ENCODE results near the gene TNFRSF25.
"Not testable (repeated sequence)": the region's sequence is repeated elsewhere in the genome, so short reads cannot be mapped to it uniquely, and the experiment has no call there.

Gene TNFRSF25

DNA sequence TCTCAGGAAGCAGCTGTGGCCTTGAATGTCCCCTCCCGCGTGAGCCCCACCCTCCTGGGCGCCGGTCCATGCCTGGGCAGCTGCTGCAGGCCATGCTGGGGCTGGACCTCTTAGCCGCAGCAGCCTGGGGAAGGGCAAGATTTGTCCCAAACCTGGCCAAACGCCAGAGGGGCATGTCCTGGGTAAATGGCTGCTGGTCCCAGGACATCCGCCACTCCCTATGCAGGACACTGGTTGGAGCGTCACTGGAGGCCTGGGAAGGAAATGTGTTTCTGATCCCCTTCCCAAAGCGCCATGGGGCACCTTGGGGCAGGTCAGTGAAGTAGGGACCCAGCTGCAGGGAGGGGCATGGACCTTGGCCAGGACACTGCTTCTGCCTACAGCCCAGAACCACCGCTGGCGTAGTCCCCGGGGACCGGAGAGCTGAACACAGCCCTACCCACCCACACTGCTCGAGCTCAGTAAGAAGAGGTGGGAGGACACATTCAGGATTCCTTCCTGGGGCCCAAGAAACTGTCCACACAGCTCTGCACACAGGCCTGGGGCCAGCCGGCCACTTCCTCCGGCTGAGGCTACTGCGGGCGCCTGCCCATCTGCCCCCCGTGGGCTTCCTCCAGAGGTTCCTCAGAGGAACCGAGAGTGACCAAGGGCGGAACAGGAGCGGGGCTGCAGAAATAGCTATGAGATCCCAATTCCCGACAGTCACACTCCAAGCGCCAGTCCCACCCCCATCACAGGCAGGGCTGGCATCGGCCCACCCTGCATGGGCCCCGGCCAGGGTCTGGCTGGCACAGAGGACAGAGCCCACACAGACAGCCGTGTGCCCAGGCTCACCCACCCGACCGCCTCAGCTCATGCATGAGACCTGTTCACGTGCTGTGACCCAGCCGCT is 36.3 kb upstream of the TNFRSF25 start:
- DNase-seq (ENCODE audit: low spot score) = no peak

DNA sequence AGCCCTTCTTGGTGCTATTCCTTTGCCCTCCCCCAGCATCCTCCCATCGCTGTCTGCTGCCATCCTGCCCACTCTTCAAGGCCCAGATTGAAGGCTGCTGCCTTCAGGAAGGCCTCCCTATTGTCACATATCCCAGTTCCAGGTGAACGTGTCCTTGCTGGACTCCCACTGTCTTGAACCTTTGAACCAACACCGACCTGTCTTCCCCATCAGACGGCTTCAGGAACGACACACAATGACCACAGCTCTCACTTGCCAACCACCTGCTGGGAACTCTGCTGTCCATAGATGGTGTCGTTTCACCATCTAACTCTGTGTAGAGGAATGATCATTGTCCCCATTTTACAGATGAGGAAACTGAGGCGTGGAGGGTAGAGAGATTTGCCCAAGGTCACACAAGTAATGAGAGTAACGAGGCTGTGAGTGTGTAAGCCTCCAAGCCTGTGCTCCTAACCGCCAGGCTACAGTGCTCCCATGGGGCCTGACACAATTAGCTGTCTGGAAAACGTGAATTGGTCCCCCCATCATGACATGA is 35.4 kb upstream of the TNFRSF25 start:
- no peak for DNase-seq (ENCODE audit: low spot score)

DNA sequence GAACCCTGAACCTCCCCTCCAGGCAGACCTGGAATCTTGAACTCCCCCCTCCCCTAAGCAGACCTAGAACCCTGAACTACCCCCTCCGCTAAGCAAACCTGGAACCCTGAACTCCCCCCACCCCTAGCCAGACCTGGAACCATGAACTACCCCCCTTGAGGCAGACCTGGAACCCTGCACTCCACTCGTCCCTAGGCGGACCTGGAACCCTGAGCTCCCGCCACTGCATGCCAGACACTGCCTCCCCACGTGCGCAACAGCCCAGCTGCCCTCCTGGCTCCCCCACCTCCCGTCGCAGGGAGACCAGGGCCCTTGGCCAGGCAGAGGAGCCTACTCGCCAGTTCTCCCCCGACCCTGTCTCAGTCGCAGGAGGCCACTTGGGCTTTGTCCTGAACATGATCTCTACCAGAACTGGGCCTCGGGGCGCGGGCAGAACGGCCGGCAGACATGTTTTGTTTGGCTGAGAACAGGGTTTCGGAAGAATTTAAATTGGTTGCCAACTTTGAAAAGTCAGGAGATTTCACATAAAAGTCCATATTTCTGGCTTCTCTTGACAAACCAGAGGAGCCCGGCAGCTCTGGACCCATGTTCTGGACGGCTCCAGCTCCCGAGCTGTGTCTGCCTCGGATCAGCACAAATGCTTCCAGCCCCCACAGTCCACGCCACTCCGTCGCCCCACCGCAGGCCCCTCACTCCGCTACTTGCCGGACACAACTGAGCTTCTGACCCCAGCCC is 34.7 kb upstream of the TNFRSF25 start:
- no peak for DNase-seq (ENCODE audit: low spot score)

DNA sequence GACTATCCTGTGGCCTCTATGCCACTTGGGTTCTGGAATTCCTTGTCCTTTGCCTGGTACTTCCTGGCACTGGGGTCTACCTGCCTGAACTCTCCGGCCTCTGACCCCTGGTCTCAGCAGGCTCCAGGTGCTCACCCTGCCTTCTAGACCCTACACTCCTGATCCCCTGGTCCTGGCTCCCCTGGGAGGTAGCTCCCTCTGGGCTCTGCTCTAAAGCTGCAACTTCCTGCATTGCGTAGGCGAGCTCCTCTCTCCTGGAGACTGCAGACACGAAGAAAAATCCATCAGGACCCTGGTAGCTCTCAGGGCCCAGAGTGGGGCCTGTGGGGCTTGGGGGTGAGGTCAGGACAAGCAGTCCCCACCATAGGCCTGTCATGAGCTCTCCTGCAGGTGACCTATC is 33.3 kb upstream of the TNFRSF25 start:
- DNase-seq (ENCODE audit: low spot score) = no peak

DNA sequence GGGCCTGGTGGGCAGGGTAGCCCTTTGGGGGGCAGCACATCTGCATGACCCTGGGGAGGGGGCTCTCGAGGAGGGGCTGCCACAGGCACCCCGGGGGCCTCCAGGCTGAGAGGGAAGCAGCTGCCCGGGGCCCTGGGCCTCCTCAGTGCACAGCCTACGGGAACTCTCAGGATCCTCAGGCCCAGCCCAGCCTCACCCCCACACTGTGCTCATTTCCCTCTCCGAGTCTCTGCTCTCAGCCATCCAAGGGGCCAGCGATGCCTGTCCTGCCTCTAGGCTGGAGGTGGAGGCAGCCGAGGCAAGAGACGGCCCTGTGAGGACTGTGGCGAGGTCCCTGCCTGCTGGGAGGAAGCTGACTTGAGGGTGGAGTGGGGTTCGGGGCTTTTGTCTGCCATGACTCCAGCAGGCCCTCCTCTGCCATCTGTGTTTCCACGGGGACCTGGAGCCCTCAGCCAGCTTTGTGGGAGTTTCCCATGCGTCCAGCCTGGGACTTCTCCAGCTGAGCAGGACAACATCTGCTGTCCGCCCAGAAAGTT is 32.7 kb upstream of the TNFRSF25 start:
- DNase-seq (ENCODE audit: low spot score) = no peak

DNA sequence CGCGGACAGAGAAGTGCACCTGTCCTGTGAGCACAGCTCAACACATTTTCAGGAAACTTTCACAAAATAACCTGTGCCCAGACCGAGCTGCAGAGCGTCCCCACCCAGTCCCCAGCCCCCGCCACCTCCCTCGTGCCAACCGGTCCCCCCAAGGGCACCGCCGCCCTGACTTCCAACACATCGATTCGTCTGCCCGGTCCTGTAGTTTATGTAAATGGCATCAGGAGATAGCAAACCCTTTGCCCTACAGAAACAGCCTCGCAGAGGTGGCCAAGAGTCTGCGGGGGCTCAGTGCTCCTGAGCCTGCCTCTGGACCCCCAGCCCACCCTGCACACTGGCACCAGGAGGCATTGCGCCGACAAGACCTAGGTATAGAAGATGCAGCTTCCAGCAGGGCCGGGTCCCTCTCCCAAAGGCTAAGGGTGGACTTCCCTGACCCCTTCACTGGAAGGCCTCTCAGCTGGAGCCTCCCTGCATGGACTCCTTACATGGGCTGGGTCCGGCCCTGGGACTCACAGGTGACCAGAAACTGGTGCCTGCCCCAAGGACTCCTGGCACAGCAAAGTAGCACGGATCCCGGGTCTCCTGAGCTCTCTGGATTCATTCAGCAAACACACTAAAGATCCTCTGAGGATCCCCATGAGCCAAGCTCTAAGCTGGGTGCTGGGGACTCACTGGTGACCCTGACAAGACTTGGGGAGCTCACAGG is 32.0 kb upstream of the TNFRSF25 start:
- DNase-seq (ENCODE audit: low spot score) = no peak

DNA sequence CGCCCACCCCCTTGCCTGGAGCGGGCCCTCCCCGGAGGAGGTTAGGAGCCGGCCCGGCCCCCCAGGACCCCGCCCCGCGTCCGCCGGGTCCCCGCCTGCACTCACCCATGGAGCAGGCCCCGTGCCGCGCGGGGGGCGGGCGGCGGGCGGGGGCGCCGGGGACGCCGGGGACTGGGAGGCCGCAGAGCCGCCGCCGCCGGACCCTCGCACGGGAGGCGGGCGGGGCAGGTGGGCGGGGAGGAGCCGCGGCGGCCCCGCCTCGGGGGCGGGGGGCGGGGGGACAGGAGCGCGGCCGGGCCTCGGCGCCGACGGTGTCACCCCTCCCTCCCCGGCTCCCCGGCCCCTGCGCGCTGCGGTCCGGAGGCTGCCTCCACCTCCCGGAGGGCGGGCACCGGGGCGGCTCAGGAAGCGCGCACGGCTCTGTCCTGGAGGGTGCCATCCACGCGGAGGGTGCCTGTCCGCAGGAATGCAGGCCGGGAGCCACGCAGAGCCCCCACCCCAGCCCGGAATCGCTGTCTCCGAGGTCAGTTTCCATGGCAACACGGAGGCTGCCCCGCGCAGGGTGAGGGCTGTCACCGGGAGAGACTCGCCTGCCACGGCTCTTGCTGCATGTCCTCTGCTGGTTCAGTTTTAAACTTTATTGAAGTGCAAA is 31.4 kb upstream of the TNFRSF25 start:
- DNase-seq (ENCODE audit: low spot score) = peak; percentile 81

DNA sequence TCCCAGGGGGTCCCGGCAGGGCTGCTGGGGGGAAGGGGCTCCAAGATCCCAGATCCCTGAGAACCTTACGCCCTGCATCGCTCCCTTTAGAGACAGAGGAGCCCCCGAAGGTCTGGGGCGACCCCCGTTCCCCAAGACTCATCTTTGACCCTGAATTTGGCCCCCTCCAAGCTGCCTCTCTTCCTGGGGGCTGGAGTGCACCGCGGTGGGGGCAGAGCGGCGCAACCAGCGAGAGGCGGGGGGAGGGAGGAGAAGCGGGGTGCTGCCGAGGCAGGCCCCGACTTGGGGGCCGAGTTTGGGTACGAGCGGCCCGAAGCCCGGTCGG is 30.9 kb upstream of the TNFRSF25 start:
- DNase-seq (ENCODE audit: low spot score) = no peak

DNA sequence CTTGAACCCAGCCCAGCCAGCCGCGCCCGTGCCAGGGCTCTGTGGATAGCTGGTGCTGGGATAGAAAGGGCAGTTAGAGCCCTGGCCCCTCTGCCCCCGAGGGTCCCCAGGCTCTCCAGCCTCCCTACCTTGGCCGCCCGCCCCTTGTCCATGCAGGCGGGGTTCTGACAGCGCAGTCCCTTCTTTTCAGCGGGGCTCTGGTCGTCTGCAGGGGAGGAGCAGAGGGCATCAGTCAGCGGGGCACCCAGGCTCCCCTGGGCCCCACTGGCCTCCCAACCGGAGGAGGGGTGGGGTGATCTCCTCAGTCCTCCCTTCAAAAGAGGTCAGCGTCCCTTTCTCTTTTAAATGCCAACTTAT is 30.4 kb upstream of the TNFRSF25 start:
- DNase-seq (ENCODE audit: low spot score) = no peak

DNA sequence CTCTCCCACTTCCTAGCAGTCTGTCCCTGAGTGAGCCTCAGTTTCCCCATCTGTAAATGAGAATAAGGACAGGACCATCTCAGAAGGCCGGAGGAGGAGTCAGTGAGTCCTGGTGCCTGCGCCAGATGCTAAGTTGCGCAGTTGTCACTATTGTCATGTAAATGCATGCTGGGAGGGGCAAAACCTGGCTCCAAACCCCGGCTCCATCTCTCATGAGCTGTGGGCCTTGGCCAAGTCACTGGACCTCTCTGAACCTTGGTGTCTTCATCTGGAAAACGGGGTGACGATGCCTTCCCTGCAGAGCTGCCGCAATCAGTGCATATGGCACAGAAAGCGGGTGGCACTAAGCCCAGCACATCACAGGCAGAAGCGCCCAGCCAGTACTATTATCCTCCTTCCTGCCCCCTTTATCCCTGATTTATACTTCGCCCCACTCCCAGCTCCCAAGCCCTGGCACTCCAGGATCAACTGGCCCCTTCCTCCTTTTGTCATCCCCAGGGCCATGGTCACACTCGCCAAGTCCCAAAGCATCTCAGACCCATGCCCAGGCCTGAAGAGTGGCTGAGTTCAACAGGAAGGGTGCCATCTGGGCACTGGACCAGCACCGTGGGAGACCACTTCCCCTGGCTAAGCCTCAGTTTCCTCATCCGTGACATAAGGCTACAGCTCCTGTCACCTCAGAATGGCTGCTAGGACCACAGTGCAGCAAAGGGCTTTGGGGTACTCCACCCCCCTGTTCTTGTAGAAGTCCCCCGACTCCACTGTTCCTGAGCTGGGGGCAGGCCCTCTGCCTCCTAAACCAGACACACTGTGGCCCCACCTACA is 29.8 kb upstream of the TNFRSF25 start:
- no peak for DNase-seq (ENCODE audit: low spot score)

DNA sequence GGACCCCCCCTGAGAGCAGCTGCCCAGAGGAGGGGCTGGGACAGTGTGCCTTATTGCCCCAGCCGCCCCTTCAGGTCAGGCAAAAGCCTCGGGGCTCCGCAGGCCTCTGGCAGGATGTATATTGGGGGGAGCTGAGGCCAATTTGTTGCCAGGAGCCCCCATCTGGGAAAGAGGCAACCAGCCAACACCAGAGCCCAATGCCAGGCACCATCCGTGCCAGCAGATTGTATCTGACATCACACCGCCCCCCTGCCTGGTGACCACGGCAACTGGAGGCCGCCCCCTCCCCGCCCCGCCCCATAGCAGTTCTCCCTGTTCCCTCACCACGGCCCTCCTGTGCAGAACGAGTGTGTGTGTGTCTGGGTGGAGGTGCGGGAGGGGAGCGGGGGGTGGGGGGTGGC is 29.1 kb upstream of the TNFRSF25 start:
- DNase-seq (ENCODE audit: low spot score) = no peak

DNA sequence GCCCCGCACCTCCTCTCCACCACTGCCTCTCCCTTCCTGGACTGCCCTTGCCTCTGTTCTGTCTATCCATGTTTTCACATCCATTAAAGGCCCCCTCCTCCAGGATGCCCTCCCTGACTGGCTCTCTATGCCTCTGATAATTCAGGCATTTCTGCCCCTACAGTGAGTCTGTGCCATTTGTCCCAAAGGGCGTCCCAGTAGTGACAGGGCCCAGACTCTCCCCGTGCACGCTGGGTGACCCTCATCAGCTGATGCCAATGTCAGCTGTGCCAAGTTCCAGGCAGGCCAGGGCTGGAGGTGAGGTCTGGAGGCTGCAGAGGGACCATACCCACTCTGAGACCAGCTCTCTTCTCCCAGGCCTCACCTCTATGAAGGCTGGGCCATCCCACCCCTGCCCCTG is 28.7 kb upstream of the TNFRSF25 start:
- DNase-seq (ENCODE audit: low spot score) = no peak

DNA sequence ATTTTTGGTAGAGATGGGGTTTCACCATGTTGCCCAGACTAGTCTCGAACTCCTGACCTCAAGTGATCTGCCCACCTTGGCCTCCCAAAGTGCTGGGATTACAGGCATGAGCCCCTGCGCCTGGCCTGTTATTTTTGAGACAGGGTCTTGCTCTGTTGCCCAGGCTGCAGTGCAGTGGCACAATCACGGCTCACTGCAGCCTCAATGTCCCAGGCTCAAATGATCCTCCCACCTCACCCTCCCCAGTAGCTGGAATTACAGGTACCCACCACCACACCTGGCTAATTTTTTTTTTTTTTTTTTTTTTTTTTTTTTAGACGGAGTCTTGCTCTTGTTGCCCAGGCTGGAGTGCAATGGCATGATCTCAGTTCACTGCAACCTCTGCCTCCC is 27.9 kb upstream of the TNFRSF25 start:
- DNase-seq (ENCODE audit: low spot score) = not testable (repeated sequence)

DNA sequence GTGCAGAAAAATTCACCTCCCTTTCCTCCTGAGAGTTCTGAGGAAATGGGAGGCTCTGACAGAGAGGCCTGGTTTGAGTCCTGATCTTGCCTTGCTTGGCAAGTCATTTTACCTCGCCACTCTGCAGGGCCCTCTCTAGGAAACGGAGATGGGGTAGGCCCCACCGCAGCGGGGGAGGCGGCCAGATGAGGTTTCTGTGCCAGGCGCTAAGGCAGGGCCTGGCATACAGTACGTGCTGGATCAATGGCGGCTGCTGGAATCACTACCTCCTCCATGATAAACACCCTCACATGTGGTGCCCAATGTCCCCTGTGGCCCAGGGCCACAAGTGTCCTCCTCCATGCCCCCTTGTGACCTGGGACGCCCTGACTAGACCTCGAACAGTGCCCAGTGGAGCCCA is 26.0 kb upstream of the TNFRSF25 start:
- no peak for DNase-seq (ENCODE audit: low spot score)

DNA sequence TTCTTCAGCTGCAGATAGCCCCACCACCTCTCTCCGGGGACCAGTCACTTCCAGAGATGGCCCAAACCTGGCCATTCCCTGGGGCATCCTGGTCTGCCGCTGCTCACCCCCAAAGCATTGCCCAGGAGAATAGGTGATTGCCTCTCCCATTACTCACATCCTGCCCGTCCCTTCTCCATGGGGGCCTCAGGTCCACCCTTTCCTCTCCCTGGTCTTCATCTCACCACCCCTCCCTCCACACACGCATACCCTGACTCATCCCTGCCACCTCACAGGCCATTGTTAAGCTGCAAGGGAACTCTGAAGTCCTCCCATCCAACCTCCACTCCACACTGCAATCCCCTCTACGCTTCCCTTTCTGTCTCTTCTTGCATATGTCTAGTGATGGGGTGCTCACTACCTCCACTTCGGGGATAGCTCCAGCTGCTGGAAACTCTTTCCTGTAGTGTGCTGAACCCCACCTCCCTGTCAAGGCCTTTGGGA is 25.5 kb upstream of the TNFRSF25 start, which contains the start of gene PLEKHG5:
TSS of gene PLEKHG5 (minus strand) at position 188 of the 483 bp plus-strand sequence. CDS start 14,096 bp downstream, outside the sequence.
- DNase-seq (ENCODE audit: low spot score) = no peak

DNA sequence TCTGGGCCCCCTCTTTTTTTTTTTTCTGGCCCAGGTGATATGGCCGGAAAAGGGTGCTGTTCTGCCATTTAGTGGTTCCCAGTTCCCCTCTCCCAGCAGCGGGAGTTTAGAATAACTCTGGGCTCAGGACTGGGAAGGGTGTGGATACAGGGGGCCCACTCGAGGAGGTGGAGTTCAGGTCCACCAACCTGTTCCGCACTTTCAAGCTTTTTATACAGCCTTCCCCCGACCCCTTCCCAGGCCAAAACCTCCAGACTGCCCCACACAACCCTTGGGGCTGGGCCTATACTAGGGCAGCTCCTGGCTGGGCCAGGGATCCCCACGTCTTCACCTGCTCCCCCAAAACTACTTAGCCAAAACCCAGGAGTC is 25.1 kb upstream of the TNFRSF25 start:
- DNase-seq (ENCODE audit: low spot score) = no peak

DNA sequence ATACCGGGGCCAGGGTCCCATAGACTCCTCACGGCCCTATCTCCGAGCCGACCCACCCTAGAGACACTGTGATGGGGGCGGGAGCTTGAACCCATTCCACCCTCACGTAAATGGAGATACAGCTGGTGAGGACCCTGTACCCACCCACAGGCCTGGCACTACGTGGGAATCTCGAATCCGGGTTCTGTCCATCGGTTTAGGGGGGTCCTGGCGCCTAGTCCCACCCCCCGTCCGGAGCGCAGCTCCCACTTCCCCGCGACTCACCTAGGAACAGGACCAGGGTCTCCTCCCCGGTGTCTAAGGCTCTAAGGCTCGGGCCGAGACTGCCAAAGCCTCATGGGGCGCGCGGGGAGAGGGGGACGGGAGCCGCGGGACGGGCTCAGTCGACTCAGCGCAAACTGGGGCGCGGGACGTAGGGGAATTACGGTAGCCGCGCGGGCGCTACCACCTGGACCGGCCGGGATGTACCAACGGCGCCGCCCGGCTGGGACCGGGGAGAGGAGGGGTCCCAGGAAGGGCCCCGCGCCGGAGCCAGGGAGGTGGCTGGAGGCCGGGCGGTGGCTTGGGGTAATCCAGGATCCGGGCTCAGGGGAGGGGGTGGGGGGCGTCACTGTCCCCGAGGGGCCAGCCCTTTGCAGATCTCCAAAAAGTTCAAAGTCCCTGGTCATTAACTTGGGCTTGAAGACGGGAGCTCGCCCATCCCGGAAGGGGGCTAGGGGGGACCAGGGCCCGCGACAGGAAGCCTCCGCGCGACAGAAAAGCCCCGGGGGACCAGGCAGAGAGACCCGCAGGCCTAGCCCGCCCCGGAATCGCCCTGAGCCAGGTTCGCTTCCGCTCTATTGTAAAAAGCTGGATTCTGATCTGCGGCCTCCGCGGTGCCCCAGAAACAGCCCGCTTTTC is 24.5 kb upstream of the TNFRSF25 start:
- peak; percentile 87 for DNase-seq (ENCODE audit: low spot score)

DNA sequence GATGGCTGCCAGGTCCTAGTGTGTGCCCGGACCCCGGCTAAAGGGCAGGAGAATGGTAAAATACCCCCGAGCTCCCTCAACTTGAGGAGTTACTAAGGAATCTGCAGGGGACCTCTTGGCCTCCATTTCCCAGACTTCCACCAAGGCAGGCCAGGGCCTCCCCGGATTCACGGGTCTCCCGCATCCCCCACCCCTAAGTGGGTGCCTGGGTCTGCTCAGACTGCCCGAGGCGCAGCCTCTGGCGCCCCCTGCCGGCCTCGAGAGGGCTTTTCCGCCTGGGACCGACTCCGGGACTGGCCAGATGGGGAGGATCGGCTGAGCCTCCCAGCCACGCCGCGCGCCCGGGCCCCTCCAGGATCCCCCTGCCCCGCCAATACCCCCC is 23.8 kb upstream of the TNFRSF25 start:
- peak; percentile 96 for DNase-seq (ENCODE audit: low spot score)

DNA sequence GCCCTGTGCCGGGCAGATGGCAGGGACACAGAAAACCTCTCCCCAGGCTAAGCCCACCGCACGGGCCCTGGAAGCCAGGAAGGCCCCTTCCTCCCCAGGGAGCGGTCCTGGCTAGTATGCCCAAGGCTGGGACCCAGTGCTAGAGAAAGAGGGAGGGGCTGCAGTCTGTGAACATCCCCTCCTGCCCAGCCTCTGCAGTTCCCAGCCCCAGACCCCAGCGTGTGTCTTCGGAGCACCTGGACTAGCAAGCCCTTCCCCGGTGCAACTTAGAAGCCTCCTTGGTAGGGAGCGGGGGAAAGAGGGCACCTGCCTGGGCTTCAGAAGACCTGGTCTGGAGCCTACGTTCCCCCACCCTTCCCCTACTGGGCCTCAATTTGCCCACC is 23.4 kb upstream of the TNFRSF25 start:
- DNase-seq (ENCODE audit: low spot score) = no peak
